Measurements from ENCODE around the gene DNAH10.

GRCh38 chr12:123733229-123733628 lies 28.9 kb upstream of the DNAH10 start:
- TF ChIP-seq CTCF (conservative IDR thresholded peaks at IDR 0.05; ENCODE audit: low read length) (no peak), EZH2phosphoT487 (IDR thresholded peaks at IDR 0.05; ENCODE audit: borderline replicate concordance, low read depth, low read length) (no peak)
